Measurements from ENCODE around the gene PIK3R2. TPM values are rescaled to one million over a fixed set of nuclear protein-coding genes. Genes with fewer than 3 reads are reported as not detected.
A peak's percentile ranks its signal among the peaks of the same experiment; 100 is the strongest.

Gene PIK3R2
- total RNA-seq, 1 experiment from 2014 or later, result 37.6 TPM

DNA sequence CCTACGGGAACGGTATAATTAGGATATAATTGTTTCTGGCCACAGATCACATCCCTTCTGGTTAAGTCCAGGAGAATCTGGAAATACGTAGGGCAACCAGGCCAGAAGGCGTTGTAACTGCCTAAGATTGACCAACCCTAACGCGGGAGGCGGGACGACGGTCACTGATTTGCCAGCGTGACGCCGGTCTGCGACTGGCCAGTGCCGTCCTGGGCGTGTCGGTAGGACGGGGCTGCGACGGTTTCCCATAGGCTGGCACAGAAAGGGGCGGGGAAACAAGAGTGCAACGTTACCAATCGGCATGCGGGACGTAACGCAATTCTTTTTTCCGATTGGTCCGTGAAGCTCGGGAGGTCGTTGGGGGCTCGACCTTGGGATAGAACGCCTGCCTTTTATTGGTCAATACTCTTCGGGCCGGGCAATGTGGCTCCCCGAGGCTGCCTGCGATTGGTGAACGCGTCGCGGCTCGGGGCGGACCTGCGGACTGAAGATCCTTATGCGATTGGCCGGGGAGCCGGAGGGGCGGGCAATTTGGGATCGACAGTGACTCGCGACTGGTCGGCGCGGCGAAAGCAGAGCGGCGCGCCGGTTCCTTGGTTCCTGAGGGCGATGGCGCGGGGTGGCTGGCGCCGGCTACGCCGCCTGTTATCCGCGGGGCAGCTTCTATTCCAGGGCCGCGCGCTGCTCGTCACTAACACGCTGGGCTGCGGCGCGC lies 39.9 kb downstream of the PIK3R2 start, which contains the start of gene MPV17L2:
MPV17L2 (plus strand) TSS at position 546 of the 715 bp plus-strand sequence; CDS start at position 610, 64 bp downstream.
- TF ChIP-seq SIN3A (IDR thresholded peaks at IDR 0.05; ENCODE audit: borderline replicate concordance, insufficient read depth, low read depth, low read length), result no peak
- no peak; the same call in 1 of the 2 replicates for TF ChIP-seq TCF7L2 (IDR thresholded peaks at IDR 0.05; ENCODE audit: low read depth, low read length)
- no peak for TF ChIP-seq CTCF (IDR thresholded peaks at IDR 0.05)
- TF ChIP-seq REST (IDR thresholded peaks at IDR 0.05; ENCODE audit: insufficient read depth in 1 of 2, low read depth in 2 of 2, low read length in 1 of 2), result no peak
- in situ Hi-C loops (cut with HindIII; ENCODE audit: low pct_unique_long_range_greater_than_20kb, low sequenced_read_pairs), result no loop called here
- intact Hi-C loops (cut with micrococcal nuclease; ENCODE audit: unreplicated experiment), result no loop called here
- peak; percentile 97 for DNase-seq (ENCODE audit: low read depth, low spot score)
- Histone ChIP-seq H3K4me1 (ENCODE audit: control insufficient read depth, insufficient read depth, low read length) (peaks cover 7% of the 10 kb centered on the region), H3K36me3 (ENCODE audit: control insufficient read depth, insufficient read depth, low read length) (no peaks in the 10 kb centered on the region; the same call in 1 of the 2 replicates), H3K9me3 (ENCODE audit: control insufficient read depth, insufficient read depth, low read depth, low read length) (no peaks in the 10 kb centered on the region), H3K27me3 (ENCODE audit: control insufficient read depth, insufficient read depth, low read length) (no peaks in the 10 kb centered on the region), H3K4me3 (ENCODE audit: low read depth in 2 of 2, low read length in 2 of 2) (peak within 1 kb of the TSS; percentile 66 to 73), H3K27ac (ENCODE audit: low read length) (peak within 1 kb of the TSS; percentile 86)
- BruUV-seq (replicated peaks), result no TSS peak
- CTCF ChIA-PET, result interaction anchor here (1.7 kb wide), 1 partner anchor 59 kb away, joined by 10 read pairs; no protein-coding TSS in a partner anchor
- POLR2A ChIA-PET, result interaction anchor here (0.6 kb wide), 2 partner anchors 13 to 160 kb away, joined by 3 to 5 read pairs; no protein-coding TSS in a partner anchor
- peak; percentile 96 for ATAC-seq

GRCh38 chr19:18193388-18194180 lies 40.6 kb downstream of the PIK3R2 start:
- no TSS peak for BruUV-seq (replicated peaks)
- ChIA-PET POLR2A (interaction anchor here (0.6 kb wide), 2 partner anchors 13 to 159 kb away, joined by 3 to 5 read pairs; no protein-coding TSS in a partner anchor), CTCF (no interaction called here)
- intact Hi-C loops (cut with micrococcal nuclease; ENCODE audit: unreplicated experiment) (no loop called here), in situ Hi-C loops (cut with HindIII; ENCODE audit: low pct_unique_long_range_greater_than_20kb, low sequenced_read_pairs) (no loop called here)
- peak overlapping the region; percentile 54 for H3K27ac ChIP-seq (ENCODE audit: low read length)
- ATAC-seq, result no peak
- H3K9me3 ChIP-seq (ENCODE audit: control insufficient read depth, insufficient read depth, low read depth, low read length), result no peaks in the 10 kb centered on the region
- TF ChIP-seq CTCF (IDR thresholded peaks at IDR 0.05) (no peak), SIN3A (IDR thresholded peaks at IDR 0.05; ENCODE audit: borderline replicate concordance, insufficient read depth, low read depth, low read length) (no peak), POLR2AphosphoS5 (IDR thresholded peaks at IDR 0.05; ENCODE audit: low read depth, low read length) (no peak), TCF7L2 (IDR thresholded peaks at IDR 0.05; ENCODE audit: low read depth, low read length) (no peak), REST (IDR thresholded peaks at IDR 0.05; ENCODE audit: insufficient read depth in 1 of 2, low read depth in 2 of 2, low read length in 1 of 2) (no peak)
- H3K4me1 ChIP-seq (ENCODE audit: control insufficient read depth, insufficient read depth, low read length), result peaks cover 7% of the 10 kb centered on the region
- H3K36me3 ChIP-seq (ENCODE audit: control insufficient read depth, insufficient read depth, low read length), result no peaks in the 10 kb centered on the region; the same call in 1 of the 2 replicates
- H3K27me3 ChIP-seq (ENCODE audit: control insufficient read depth, insufficient read depth, low read length), result no peaks in the 10 kb centered on the region
- no peak for DNase-seq (ENCODE audit: low read depth, low spot score)
- H3K4me3 ChIP-seq (ENCODE audit: low read depth in 2 of 2, low read length in 2 of 2), result peak overlapping the region; percentile 66 to 73

Measured in Panc1 (cell line).